ENCODE results near the gene C2CD5. TPM values are rescaled to one million over a fixed set of nuclear protein-coding genes. Genes with fewer than 3 reads are reported as not detected.
A peak's percentile ranks its signal among the peaks of the same experiment; 100 is the strongest.
"Not testable (repeated sequence)": the region's sequence is repeated elsewhere in the genome, so short reads cannot be mapped to it uniquely, and the experiment has no call there.

Gene C2CD5
- total RNA-seq, 4 donors from 2014 or later = 47.9 to 123 (median 63.6) TPM

DNA sequence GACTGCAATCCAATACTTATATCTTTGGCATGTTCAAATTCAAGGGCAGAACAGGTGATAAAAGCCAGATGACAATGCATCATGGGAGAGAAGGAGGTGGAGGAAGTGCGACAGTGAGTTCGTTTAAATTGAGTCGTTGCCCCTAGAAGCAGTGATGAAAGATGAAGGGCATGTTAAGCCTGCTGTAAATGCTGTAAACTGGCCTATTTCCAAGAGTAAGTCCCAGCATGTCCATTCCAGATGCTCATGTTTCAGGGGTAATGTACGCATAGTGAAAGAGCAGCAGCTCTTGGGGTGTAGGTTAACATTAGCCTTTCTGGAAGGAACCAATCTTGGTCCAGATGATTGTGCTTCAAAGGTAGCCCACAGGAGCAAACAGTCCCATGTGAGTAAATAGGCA is 97.1 kb downstream of the C2CD5 start:
- in situ Hi-C loops (cut with MboI; ENCODE audit: low pct_ligation_motif_present in 1 of 4, low pct_unique_long_range_greater_than_20kb in 1 of 4, low sequenced_read_pairs in 3 of 4) (loop anchor here in 3 of 4 donors (10.0 to 25.0 kb wide), 3 partner anchors 352 to 760 kb away; no protein-coding TSS in a partner anchor), intact Hi-C loops (cut with DNase I; ENCODE audit: low total_unique reads) (loop anchor here (10.0 kb wide), 1 partner anchor 112 kb away; the partner anchor contains the start of gene ST8SIA1)
- TF ChIP-seq EP300 (IDR thresholded peaks at IDR 0.05; ENCODE audit: low read depth) = no peak
- no peak for TF ChIP-seq POLR2A (IDR thresholded peaks at IDR 0.05)
- TF ChIP-seq CTCF (IDR thresholded peaks at IDR 0.05) = no peak
- no peak for TF ChIP-seq POLR2AphosphoS5 (IDR thresholded peaks at IDR 0.05)
- 50 to 83% methylated on average over 4 of the region's 4 CpGs for WGBS, 2 donors (ENCODE audit: low coverage in 1 of 2)
- H3K4me3 ChIP-seq = no peak overlapping the region
- H3K27me3 ChIP-seq = no peaks in the 10 kb centered on the region
- no peaks in the 10 kb centered on the region for H3K4me1 ChIP-seq
- H3K36me3 ChIP-seq = peaks cover 0 to 8% (median 0%) of the 10 kb centered on the region in 4 donors
- no peak overlapping the region for H3K27ac ChIP-seq
- H3K9me3 ChIP-seq = no peaks in the 10 kb centered on the region
- no peak for DNase-seq

DNA sequence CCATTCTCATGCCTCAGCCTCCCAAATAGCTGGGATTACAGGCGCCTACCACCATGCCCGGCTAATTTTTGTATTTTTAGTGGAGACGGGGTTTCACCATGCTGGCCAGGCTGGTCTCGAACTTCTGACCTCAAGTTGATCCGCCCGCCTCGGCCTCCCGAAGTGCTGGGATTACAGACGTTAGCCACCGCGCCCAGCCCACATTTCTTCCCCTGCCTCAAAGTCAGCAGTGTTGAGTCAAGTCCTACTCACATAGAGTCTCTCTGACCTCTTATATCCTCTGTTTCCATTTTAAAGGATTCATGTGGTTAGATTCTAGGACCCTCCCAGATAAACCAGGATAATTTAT is 100.1 kb downstream of the C2CD5 start:
- H3K4me3 ChIP-seq, DNase-seq, H3K9me3 ChIP-seq, H3K27ac ChIP-seq, H3K4me1 ChIP-seq, H3K36me3 ChIP-seq, H3K27me3 ChIP-seq: not testable (repeated sequence)
- in situ Hi-C loops (cut with MboI; ENCODE audit: low pct_ligation_motif_present in 1 of 4, low pct_unique_long_range_greater_than_20kb in 1 of 4, low sequenced_read_pairs in 3 of 4) = loop anchor here in 3 of 4 donors (10.0 to 25.0 kb wide), 3 partner anchors 349 to 757 kb away; no protein-coding TSS in a partner anchor
- intact Hi-C loops (cut with DNase I; ENCODE audit: low total_unique reads) = loop anchor here (10.0 kb wide), 1 partner anchor 109 kb away; the partner anchor contains the start of gene ST8SIA1
- WGBS, 2 donors (ENCODE audit: low coverage in 1 of 2) = 90% methylated on average over 11 of the region's 11 CpGs; no CpG with 5 or more reads in 1 of the 2 donors

- 27 to 33% methylated on average over 15 to 17 of the region's 17 CpGs for WGBS, 2 donors (ENCODE audit: low coverage in 1 of 2)
- TF ChIP-seq POLR2A (IDR thresholded peaks at IDR 0.05) = no peak
- TF ChIP-seq CTCF (IDR thresholded peaks at IDR 0.05) = peak; percentile 66 to 79 (median 73)
- Histone ChIP-seq H3K4me3 (no peak overlapping the region), H3K27me3 (no peaks in the 10 kb centered on the region), H3K9me3 (no peaks in the 10 kb centered on the region), H3K27ac (no peak overlapping the region), H3K4me1 (no peaks in the 10 kb centered on the region), H3K36me3 (no peaks in the 10 kb centered on the region)
- intact Hi-C loops (cut with DNase I; ENCODE audit: low total_unique reads) = loop anchor here (10.0 kb wide), 1 partner anchor 109 kb away; the partner anchor contains the start of gene ST8SIA1
- in situ Hi-C loops (cut with MboI; ENCODE audit: low pct_ligation_motif_present in 1 of 4, low pct_unique_long_range_greater_than_20kb in 1 of 4, low sequenced_read_pairs in 3 of 4) = loop anchor here in 3 of 4 donors (10.0 to 25.0 kb wide), 3 partner anchors 349 to 756 kb away; no protein-coding TSS in a partner anchor
- DNase-seq = peak; percentile 54
These were observed 100.7 kb downstream of the C2CD5 start for GRCh38 chr12:22443379-22444316.

DNA sequence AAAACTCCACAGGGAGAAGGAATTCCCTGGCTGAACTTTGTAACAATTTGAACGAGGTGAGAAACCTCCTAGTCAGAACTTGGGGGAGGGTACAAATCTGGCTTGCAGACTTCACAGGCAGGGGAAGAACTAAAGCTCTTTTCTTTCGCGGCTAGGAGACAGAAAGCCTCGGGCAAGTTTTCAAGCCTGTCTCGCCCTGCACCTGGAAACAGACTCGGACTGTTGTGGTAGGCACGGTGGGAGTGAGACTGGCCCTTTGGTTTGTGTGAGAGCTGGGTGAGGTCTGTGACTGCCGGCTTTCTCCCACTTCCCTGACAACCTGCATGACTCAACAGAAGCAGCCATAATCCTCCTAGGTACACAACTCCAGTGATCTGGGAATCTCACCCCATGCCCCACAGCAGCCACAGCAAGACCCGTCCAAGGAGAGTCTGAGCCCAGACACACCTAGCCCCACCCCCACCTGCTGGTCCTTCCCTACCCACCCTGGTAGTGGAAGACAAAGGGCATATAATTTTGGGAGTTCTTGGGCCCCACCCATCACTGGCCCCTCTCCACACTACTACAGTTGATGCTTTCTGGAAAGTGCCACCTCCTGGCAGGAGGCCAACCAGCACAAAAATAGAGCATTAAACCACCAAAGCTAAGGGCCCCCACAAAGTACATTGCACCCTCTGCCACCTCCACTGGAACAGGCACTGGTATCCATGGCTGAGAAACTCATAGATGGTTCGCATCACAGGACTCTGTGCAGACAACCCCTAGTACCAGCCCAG is 107.1 kb downstream of the C2CD5 start:
- Histone ChIP-seq H3K9me3 (no peaks in the 10 kb centered on the region), H3K4me1 (no peaks in the 10 kb centered on the region), H3K27ac (no peak overlapping the region), H3K4me3 (no peak overlapping the region), H3K36me3 (no peaks in the 10 kb centered on the region), H3K27me3 (no peaks in the 10 kb centered on the region)
- 62% methylated on average over 10 of the region's 10 CpGs; no CpG with 5 or more reads in 1 of the 2 donors for WGBS, 2 donors (ENCODE audit: low coverage in 1 of 2)
- DNase-seq = no peak
- TF ChIP-seq POLR2AphosphoS5 (IDR thresholded peaks at IDR 0.05) = no peak
- no peak for TF ChIP-seq POLR2A (IDR thresholded peaks at IDR 0.05)
- no peak for TF ChIP-seq EP300 (IDR thresholded peaks at IDR 0.05; ENCODE audit: low read depth)
- no peak for TF ChIP-seq CTCF (IDR thresholded peaks at IDR 0.05)
- in situ Hi-C loops (cut with MboI; ENCODE audit: low pct_ligation_motif_present in 1 of 4, low pct_unique_long_range_greater_than_20kb in 1 of 4, low sequenced_read_pairs in 3 of 4) = loop anchor here in 1 of 4 donors (10.0 to 25.0 kb wide), 2 partner anchors 352 to 750 kb away; no protein-coding TSS in a partner anchor
- intact Hi-C loops (cut with DNase I; ENCODE audit: low total_unique reads) = no loop called here

All from transverse colon (tissue), 4 donors.